ENCODE data around the gene NPAS4. TPM values are rescaled to one million over a fixed set of nuclear protein-coding genes. Genes with fewer than 3 reads are reported as not detected.

NPAS4 gene
- polyA plus RNA-seq, 1 experiment, result 0.72 TPM

- TF ChIP-seq, protein P1, sequence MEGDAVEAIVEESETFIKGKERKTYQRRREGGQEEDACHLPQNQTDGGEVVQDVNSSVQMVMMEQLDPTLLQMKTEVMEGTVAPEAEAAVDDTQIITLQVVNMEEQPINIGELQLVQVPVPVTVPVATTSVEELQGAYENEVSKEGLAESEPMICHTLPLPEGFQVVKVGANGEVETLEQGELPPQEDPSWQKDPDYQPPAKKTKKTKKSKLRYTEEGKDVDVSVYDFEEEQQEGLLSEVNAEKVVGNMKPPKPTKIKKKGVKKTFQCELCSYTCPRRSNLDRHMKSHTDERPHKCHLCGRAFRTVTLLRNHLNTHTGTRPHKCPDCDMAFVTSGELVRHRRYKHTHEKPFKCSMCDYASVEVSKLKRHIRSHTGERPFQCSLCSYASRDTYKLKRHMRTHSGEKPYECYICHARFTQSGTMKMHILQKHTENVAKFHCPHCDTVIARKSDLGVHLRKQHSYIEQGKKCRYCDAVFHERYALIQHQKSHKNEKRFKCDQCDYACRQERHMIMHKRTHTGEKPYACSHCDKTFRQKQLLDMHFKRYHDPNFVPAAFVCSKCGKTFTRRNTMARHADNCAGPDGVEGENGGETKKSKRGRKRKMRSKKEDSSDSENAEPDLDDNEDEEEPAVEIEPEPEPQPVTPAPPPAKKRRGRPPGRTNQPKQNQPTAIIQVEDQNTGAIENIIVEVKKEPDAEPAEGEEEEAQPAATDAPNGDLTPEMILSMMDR (IDR thresholded peaks at IDR 0.05; ENCODE audit: insufficient read depth, low read depth, low read length), result no peak
- no peak for DNase-seq (ENCODE audit: low read depth)
- Histone ChIP-seq H3K27me3 (ENCODE audit: control insufficient read depth, insufficient read depth, low read length) (peaks cover 12% of the 10 kb centered on the region), H3K4me3 (ENCODE audit: low read depth, low read length) (no peak overlapping the region), H3K36me3 (ENCODE audit: control insufficient read depth, insufficient read depth, low read length) (no peaks in the 10 kb centered on the region)
- ChIA-PET CTCF (interaction anchor here (1.1 kb wide), 1 partner anchor 9 kb away, joined by 5 read pairs; the partner anchor contains the start of gene MRPL11), POLR2A (no interaction called here)
Observed at GRCh38 chr11:66448523-66448922, 27.7 kb downstream of the NPAS4 start.

- H3K36me3 ChIP-seq (ENCODE audit: control insufficient read depth, insufficient read depth, low read length), result no peaks in the 10 kb centered on the region
- H3K4me3 ChIP-seq (ENCODE audit: low read depth, low read length), result no peak overlapping the region
- H3K27me3 ChIP-seq (ENCODE audit: control insufficient read depth, insufficient read depth, low read length), result peaks cover 19% of the 10 kb centered on the region
- CTCF ChIA-PET, result no interaction called here
- no peak for DNase-seq (ENCODE audit: low read depth)
- POLR2A ChIA-PET, result no interaction called here
- TF ChIP-seq, protein P1 (IDR thresholded peaks at IDR 0.05; ENCODE audit: insufficient read depth, low read depth, low read length), result no peak
Observed at GRCh38 chr11:66450560-66450959, 29.7 kb downstream of the NPAS4 start.

- POLR2A ChIA-PET, result no interaction called here
- H3K27me3 ChIP-seq (ENCODE audit: control insufficient read depth, insufficient read depth, low read length), result peaks cover 21% of the 10 kb centered on the region
- H3K4me3 ChIP-seq (ENCODE audit: low read depth, low read length), result no peak overlapping the region
- CTCF ChIA-PET, result no interaction called here
- H3K36me3 ChIP-seq (ENCODE audit: control insufficient read depth, insufficient read depth, low read length), result no peaks in the 10 kb centered on the region
- TF ChIP-seq, protein P1 (IDR thresholded peaks at IDR 0.05; ENCODE audit: insufficient read depth, low read depth, low read length), result no peak
- DNase-seq (ENCODE audit: low read depth), result no peak
Observed at GRCh38 chr11:66451663-66452062, 30.8 kb downstream of the NPAS4 start.

GRCh38 chr11:66454247-66454646 is 33.4 kb downstream of the NPAS4 start:
- CTCF ChIA-PET, result interaction anchor here (0.7 to 1.0 kb wide), 2 partner anchors 24 to 46 kb away, joined by 3 to 4 read pairs; no protein-coding TSS in a partner anchor
- DNase-seq (ENCODE audit: low read depth), result no peak
- POLR2A ChIA-PET, result no interaction called here
- Histone ChIP-seq H3K36me3 (ENCODE audit: control insufficient read depth, insufficient read depth, low read length) (no peaks in the 10 kb centered on the region), H3K27me3 (ENCODE audit: control insufficient read depth, insufficient read depth, low read length) (peaks cover 17% of the 10 kb centered on the region), H3K4me3 (ENCODE audit: low read depth, low read length) (no peak overlapping the region)
- TF ChIP-seq, protein P1 (IDR thresholded peaks at IDR 0.05; ENCODE audit: insufficient read depth, low read depth, low read length), result no peak

DNA sequence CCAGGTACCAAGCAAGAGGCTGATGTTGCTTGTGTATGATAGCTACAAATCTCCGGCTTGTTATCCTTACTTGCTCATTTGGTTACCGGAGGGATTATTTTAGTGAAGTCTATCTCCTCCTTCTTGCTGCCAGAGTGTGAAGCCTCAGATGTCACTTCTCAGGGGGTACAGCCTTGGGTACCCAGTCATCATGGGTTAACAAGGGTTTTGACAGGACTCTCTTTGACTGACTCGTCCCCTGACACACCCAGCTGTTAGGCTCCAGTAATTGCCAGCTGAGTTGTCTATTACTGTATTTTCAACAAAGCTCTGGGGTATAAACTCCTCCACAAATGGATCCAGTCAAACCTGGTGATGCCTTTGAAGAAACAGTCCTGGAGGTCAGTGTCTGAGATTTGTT is 34.0 kb downstream of the NPAS4 start:
- no peaks in the 10 kb centered on the region for H3K36me3 ChIP-seq (ENCODE audit: control insufficient read depth, insufficient read depth, low read length)
- TF ChIP-seq, protein P1 (IDR thresholded peaks at IDR 0.05; ENCODE audit: insufficient read depth, low read depth, low read length), result no peak

More for the DNA sequence above, 34.0 kb downstream of the NPAS4 start:
- no peak overlapping the region for H3K4me3 ChIP-seq (ENCODE audit: low read depth, low read length)
- no peak for DNase-seq (ENCODE audit: low read depth)
- POLR2A ChIA-PET, result no interaction called here
- CTCF ChIA-PET, result interaction anchor here (1.0 kb wide), 1 partner anchor 24 kb away, joined by 4 read pairs; no protein-coding TSS in a partner anchor
- peaks cover 17% of the 10 kb centered on the region for H3K27me3 ChIP-seq (ENCODE audit: control insufficient read depth, insufficient read depth, low read length)

Data from BJ (cell line).